ENCODE measurements around the gene ANKMY1. TPM values are rescaled to one million over a fixed set of nuclear protein-coding genes. Genes with fewer than 3 reads are reported as not detected.

Gene ANKMY1
- total and polyA plus RNA-seq, 2 of the 13 experiments (the other 11 are each of a cell fraction or from before 2014, with no cell fraction given): 11.7 to 18.8 TPM

DNA sequence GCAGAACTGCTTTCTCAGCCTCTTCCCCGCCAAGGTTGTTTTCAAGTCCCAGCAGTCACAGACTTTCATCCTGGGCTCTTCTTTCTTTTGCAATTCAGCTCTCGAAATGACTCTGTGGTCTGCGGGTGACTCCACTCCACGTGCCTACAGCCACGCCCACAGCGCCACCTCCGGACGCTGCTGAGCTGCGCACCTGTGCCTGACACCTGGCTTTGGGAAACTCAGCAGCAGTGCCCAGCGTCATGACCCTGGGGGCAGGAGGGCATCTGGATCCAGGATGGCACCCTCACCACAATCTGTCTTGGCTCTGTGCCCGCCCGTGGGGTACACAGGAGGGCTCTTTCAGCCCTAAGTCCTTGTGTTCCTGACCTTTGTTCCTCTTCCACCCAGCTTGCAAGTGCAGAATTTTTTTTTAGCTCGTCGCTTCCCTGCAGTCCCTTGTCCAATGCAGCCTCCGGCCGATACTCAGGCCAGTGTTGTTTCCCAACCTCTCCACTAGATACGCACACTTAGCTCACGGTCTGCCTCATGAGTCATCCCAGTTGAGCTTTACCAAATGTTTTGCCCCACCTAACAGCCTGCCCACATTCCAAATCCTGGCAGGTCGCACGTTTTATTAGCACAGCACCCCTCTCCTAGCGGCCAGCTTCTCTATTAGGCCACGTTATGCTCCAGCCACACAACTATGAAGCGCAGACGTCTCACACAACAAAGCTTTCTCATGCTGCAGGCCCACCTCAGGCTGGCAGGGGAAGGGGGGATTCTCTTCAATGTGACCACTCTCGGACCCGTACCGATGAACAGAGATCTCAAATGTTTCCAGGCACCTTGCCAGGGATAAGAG, 22.2 kb upstream of the ANKMY1 start (continued):
- TF ChIP-seq HNRNPLL (IDR thresholded peaks at IDR 0.05; ENCODE audit: low read depth, low read length, poor library complexity, severe bottlenecking): peak; percentile 75
- peak; percentile 84; the same call in 1 of the 2 replicates for TF ChIP-seq ZNF792 (CRISPR knock-in tag; IDR thresholded peaks at IDR 0.05)
- no peak for TF ChIP-seq SOX6 (IDR thresholded peaks at IDR 0.05)
- peak; percentile 80 for TF ChIP-seq SOX6 (CRISPR knock-in tag; IDR thresholded peaks at IDR 0.05)
- TF ChIP-seq, protein P1, sequence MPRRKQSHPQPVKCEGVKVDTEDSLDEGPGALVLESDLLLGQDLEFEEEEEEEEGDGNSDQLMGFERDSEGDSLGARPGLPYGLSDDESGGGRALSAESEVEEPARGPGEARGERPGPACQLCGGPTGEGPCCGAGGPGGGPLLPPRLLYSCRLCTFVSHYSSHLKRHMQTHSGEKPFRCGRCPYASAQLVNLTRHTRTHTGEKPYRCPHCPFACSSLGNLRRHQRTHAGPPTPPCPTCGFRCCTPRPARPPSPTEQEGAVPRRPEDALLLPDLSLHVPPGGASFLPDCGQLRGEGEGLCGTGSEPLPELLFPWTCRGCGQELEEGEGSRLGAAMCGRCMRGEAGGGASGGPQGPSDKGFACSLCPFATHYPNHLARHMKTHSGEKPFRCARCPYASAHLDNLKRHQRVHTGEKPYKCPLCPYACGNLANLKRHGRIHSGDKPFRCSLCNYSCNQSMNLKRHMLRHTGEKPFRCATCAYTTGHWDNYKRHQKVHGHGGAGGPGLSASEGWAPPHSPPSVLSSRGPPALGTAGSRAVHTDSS (CRISPR knock-in tag; conservative IDR thresholded peaks at IDR 0.05): no peak
- TF ChIP-seq, protein P2, sequence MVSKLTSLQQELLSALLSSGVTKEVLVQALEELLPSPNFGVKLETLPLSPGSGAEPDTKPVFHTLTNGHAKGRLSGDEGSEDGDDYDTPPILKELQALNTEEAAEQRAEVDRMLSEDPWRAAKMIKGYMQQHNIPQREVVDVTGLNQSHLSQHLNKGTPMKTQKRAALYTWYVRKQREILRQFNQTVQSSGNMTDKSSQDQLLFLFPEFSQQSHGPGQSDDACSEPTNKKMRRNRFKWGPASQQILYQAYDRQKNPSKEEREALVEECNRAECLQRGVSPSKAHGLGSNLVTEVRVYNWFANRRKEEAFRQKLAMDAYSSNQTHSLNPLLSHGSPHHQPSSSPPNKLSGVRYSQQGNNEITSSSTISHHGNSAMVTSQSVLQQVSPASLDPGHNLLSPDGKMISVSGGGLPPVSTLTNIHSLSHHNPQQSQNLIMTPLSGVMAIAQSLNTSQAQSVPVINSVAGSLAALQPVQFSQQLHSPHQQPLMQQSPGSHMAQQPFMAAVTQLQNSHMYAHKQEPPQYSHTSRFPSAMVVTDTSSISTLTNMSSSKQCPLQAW (CRISPR knock-in tag; IDR thresholded peaks at IDR 0.05): no peak
- no peak for TF ChIP-seq SIN3B (IDR thresholded peaks at IDR 0.05; ENCODE audit: low read length)
- TF ChIP-seq, protein P3, sequence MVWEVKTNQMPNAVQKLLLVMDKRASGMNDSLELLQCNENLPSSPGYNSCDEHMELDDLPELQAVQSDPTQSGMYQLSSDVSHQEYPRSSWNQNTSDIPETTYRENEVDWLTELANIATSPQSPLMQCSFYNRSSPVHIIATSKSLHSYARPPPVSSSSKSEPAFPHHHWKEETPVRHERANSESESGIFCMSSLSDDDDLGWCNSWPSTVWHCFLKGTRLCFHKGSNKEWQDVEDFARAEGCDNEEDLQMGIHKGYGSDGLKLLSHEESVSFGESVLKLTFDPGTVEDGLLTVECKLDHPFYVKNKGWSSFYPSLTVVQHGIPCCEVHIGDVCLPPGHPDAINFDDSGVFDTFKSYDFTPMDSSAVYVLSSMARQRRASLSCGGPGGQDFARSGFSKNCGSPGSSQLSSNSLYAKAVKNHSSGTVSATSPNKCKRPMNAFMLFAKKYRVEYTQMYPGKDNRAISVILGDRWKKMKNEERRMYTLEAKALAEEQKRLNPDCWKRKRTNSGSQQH (CRISPR knock-in tag; IDR thresholded peaks at IDR 0.05; ENCODE audit: low read depth): no peak
- TF ChIP-seq NCOA2 (CRISPR knock-in tag; IDR thresholded peaks at IDR 0.05): peak; percentile 50; the same call in 1 of the 2 replicates
- peak; percentile 85 for TF ChIP-seq ZNF788 (CRISPR knock-in tag; IDR thresholded peaks at IDR 0.05; ENCODE audit: borderline replicate concordance)
- TF ChIP-seq, protein P4, sequence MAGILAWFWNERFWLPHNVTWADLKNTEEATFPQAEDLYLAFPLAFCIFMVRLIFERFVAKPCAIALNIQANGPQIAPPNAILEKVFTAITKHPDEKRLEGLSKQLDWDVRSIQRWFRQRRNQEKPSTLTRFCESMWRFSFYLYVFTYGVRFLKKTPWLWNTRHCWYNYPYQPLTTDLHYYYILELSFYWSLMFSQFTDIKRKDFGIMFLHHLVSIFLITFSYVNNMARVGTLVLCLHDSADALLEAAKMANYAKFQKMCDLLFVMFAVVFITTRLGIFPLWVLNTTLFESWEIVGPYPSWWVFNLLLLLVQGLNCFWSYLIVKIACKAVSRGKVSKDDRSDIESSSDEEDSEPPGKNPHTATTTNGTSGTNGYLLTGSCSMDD (CRISPR knock-in tag; IDR thresholded peaks at IDR 0.05): no peak
- TF ChIP-seq ZNF335 (CRISPR knock-in tag; IDR thresholded peaks at IDR 0.05): 0 out of 2 replicates have a peak, but pooled peaks have one; percentile 44
- TF ChIP-seq, protein P5, sequence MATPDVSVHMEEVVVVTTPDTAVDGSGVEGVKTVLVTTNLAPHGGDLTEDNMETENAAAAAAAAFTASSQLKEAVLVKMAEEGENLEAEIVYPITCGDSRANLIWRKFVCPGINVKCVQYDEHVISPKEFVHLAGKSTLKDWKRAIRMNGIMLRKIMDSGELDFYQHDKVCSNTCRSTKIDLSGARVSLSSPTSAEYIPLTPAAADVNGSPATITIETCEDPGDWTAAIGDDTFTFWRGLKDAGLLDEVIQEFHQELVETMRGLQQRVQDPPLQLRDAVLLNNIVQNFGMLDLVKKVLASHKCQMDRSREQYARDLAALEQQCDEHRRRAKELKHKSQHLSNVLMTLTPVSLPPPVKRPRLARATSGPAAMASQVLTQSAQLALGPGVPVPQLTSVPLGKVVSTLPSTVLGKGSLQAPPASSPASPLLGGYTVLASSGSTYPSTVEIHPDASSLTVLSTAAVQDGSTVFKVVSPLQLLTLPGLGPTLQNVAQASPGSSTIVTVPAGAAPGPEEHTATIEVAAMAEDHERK (CRISPR knock-in tag; IDR thresholded peaks at IDR 0.05; ENCODE audit: low read depth): no peak
- peak; percentile 82 for TF ChIP-seq PPARG (CRISPR knock-in tag; conservative IDR thresholded peaks at IDR 0.05)
- TF ChIP-seq GZF1 (CRISPR knock-in tag; IDR thresholded peaks at IDR 0.05): 0 out of 2 replicates have a peak, but pooled peaks have one; percentile 18
- TF ChIP-seq, protein P6, sequence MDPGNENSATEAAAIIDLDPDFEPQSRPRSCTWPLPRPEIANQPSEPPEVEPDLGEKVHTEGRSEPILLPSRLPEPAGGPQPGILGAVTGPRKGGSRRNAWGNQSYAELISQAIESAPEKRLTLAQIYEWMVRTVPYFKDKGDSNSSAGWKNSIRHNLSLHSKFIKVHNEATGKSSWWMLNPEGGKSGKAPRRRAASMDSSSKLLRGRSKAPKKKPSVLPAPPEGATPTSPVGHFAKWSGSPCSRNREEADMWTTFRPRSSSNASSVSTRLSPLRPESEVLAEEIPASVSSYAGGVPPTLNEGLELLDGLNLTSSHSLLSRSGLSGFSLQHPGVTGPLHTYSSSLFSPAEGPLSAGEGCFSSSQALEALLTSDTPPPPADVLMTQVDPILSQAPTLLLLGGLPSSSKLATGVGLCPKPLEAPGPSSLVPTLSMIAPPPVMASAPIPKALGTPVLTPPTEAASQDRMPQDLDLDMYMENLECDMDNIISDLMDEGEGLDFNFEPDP (CRISPR knock-in tag; conservative IDR thresholded peaks at IDR 0.05): 0 out of 2 replicates have a peak, but pooled peaks have one; percentile 68
- TF ChIP-seq, protein P7, sequence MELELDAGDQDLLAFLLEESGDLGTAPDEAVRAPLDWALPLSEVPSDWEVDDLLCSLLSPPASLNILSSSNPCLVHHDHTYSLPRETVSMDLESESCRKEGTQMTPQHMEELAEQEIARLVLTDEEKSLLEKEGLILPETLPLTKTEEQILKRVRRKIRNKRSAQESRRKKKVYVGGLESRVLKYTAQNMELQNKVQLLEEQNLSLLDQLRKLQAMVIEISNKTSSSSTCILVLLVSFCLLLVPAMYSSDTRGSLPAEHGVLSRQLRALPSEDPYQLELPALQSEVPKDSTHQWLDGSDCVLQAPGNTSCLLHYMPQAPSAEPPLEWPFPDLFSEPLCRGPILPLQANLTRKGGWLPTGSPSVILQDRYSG (CRISPR knock-in tag; IDR thresholded peaks at IDR 0.05): no peak; the same call in 1 of the 2 replicates
- no peak for TF ChIP-seq GABPA (IDR thresholded peaks at IDR 0.05; ENCODE audit: low read depth, low read length)
- no peak for TF ChIP-seq GABPA (CRISPR knock-in tag; IDR thresholded peaks at IDR 0.05; ENCODE audit: low read depth)

All from HepG2 (cell line).